ENCODE measurements around the gene ARHGAP45. TPM values are rescaled to one million over a fixed set of nuclear protein-coding genes. Genes with fewer than 3 reads are reported as not detected.

ARHGAP45 gene
- total and polyA plus RNA-seq, 2 of the 8 experiments (the other 6 are each of a cell fraction or from before 2014, with no cell fraction given), result 31.4 to 41.8 TPM

DNA sequence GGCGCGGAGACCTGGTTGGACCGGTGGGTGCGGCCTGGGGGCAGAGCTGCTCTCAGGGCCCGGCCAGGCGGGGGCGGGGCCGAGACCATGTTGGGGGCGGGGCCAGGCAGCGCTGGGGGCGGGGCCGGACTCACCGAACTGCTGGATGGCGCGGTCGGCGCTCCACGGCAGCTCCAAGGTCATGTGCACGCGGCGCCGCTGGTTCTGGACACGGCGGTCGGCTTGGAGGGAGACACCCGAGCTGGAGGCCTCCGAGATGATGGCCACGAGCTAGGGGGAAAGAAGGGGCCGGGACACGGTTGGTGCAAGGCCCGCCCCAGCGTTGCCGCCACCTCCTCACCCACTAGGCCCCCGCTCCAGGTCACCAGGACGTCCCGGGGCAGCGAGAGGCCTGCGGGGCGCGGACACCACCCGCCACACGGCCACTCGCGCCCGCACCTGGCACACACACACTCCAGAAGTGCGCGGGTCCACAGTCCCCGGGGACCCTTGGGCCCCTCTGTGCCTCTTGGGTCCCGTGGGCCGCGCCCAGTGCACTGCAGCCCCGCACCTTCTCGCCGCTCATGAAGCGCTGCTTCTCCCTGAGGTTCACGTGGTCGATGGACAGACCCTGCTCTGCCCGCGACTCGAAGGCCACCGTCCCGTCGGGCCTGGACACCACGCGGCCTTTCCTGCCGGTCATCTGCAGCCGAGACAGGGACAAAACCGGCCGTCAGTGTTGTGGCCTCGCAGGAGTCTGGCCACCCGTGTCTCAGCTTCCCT is 45.5 kb downstream of the ARHGAP45 start (continued):
- TF ChIP-seq, protein P1, sequence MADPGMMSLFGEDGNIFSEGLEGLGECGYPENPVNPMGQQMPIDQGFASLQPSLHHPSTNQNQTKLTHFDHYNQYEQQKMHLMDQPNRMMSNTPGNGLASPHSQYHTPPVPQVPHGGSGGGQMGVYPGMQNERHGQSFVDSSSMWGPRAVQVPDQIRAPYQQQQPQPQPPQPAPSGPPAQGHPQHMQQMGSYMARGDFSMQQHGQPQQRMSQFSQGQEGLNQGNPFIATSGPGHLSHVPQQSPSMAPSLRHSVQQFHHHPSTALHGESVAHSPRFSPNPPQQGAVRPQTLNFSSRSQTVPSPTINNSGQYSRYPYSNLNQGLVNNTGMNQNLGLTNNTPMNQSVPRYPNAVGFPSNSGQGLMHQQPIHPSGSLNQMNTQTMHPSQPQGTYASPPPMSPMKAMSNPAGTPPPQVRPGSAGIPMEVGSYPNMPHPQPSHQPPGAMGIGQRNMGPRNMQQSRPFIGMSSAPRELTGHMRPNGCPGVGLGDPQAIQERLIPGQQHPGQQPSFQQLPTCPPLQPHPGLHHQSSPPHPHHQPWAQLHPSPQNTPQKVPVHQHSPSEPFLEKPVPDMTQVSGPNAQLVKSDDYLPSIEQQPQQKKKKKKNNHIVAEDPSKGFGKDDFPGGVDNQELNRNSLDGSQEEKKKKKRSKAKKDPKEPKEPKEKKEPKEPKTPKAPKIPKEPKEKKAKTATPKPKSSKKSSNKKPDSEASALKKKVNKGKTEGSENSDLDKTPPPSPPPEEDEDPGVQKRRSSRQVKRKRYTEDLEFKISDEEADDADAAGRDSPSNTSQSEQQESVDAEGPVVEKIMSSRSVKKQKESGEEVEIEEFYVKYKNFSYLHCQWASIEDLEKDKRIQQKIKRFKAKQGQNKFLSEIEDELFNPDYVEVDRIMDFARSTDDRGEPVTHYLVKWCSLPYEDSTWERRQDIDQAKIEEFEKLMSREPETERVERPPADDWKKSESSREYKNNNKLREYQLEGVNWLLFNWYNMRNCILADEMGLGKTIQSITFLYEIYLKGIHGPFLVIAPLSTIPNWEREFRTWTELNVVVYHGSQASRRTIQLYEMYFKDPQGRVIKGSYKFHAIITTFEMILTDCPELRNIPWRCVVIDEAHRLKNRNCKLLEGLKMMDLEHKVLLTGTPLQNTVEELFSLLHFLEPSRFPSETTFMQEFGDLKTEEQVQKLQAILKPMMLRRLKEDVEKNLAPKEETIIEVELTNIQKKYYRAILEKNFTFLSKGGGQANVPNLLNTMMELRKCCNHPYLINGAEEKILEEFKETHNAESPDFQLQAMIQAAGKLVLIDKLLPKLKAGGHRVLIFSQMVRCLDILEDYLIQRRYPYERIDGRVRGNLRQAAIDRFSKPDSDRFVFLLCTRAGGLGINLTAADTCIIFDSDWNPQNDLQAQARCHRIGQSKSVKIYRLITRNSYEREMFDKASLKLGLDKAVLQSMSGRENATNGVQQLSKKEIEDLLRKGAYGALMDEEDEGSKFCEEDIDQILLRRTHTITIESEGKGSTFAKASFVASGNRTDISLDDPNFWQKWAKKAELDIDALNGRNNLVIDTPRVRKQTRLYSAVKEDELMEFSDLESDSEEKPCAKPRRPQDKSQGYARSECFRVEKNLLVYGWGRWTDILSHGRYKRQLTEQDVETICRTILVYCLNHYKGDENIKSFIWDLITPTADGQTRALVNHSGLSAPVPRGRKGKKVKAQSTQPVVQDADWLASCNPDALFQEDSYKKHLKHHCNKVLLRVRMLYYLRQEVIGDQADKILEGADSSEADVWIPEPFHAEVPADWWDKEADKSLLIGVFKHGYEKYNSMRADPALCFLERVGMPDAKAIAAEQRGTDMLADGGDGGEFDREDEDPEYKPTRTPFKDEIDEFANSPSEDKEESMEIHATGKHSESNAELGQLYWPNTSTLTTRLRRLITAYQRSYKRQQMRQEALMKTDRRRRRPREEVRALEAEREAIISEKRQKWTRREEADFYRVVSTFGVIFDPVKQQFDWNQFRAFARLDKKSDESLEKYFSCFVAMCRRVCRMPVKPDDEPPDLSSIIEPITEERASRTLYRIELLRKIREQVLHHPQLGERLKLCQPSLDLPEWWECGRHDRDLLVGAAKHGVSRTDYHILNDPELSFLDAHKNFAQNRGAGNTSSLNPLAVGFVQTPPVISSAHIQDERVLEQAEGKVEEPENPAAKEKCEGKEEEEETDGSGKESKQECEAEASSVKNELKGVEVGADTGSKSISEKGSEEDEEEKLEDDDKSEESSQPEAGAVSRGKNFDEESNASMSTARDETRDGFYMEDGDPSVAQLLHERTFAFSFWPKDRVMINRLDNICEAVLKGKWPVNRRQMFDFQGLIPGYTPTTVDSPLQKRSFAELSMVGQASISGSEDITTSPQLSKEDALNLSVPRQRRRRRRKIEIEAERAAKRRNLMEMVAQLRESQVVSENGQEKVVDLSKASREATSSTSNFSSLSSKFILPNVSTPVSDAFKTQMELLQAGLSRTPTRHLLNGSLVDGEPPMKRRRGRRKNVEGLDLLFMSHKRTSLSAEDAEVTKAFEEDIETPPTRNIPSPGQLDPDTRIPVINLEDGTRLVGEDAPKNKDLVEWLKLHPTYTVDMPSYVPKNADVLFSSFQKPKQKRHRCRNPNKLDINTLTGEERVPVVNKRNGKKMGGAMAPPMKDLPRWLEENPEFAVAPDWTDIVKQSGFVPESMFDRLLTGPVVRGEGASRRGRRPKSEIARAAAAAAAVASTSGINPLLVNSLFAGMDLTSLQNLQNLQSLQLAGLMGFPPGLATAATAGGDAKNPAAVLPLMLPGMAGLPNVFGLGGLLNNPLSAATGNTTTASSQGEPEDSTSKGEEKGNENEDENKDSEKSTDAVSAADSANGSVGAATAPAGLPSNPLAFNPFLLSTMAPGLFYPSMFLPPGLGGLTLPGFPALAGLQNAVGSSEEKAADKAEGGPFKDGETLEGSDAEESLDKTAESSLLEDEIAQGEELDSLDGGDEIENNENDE (IDR thresholded peaks at IDR 0.05; ENCODE audit: insufficient replicate concordance, low read length), result no peak
